ENCODE measurements around the gene MTM1.
A peak's percentile ranks its signal among the peaks of the same experiment; 100 is the strongest.

Gene MTM1

GRCh38 chrX:150551963-150552362, 16.5 kb upstream of the MTM1 start:
- no peak for DNase-seq

- DNase-seq = no peak
Observed at GRCh38 chrX:150558424-150558823, 10.0 kb upstream of the MTM1 start.

GRCh38 chrX:150564838-150565237, 3.6 kb upstream of the MTM1 start:
- no peak for DNase-seq

- DNase-seq = no peak
Observed at GRCh38 chrX:150565551-150565950, 2.9 kb upstream of the MTM1 start.

- no peak for DNase-seq
Observed at GRCh38 chrX:150566734-150567182, 1.7 kb upstream of the MTM1 start.

- DNase-seq = no peak
Observed at GRCh38 chrX:150567645-150568319, 639 bp upstream of the MTM1 start.

- DNase-seq = peak in 1 of 2 experiments; percentile 52
Observed at GRCh38 chrX:150569155-150569477, 695 bp downstream of the MTM1 start.

- DNase-seq = no peak
Observed at GRCh38 chrX:150570512-150570911, 2.1 kb downstream of the MTM1 start.

- DNase-seq = no peak
Observed at GRCh38 chrX:150572206-150572605, 3.8 kb downstream of the MTM1 start.

- no peak for DNase-seq
Observed at GRCh38 chrX:150573106-150573505, 4.7 kb downstream of the MTM1 start.

- DNase-seq = peak; percentile 65 to 66
Observed at GRCh38 chrX:150573702-150574101, 5.3 kb downstream of the MTM1 start.

- DNase-seq = peak in 1 of 2 experiments; percentile 49
Observed at GRCh38 chrX:150574559-150575418, 6.4 kb downstream of the MTM1 start.

- DNase-seq = peak; percentile 68 to 73
Observed at GRCh38 chrX:150575419-150575814, 7.0 kb downstream of the MTM1 start.

GRCh38 chrX:150577174-150577573, 8.8 kb downstream of the MTM1 start:
- DNase-seq = no peak

- no peak for DNase-seq
Observed at GRCh38 chrX:150581093-150581775, 12.8 kb downstream of the MTM1 start.

- no peak for DNase-seq
Observed at GRCh38 chrX:150582338-150582948, 14.0 kb downstream of the MTM1 start.

GRCh38 chrX:150587585-150588503, 19.4 kb downstream of the MTM1 start:
- peak; percentile 60 to 62 for DNase-seq

- no peak for DNase-seq
Observed at GRCh38 chrX:150594584-150594983, 26.2 kb downstream of the MTM1 start.

- DNase-seq = no peak
Observed at GRCh38 chrX:150599226-150599625, 30.8 kb downstream of the MTM1 start.

GRCh38 chrX:150602296-150602695, 33.9 kb downstream of the MTM1 start:
- DNase-seq = no peak

- no peak for DNase-seq
Observed at GRCh38 chrX:150602743-150603142, 34.3 kb downstream of the MTM1 start.

GRCh38 chrX:150605603-150606002, 37.2 kb downstream of the MTM1 start:
- DNase-seq = no peak
